ENCODE measurements around the gene DCP2. TPM values are rescaled to one million over a fixed set of nuclear protein-coding genes. Genes with fewer than 3 reads are reported as not detected.

DCP2 gene
- total and polyA plus RNA-seq, 10 of the 15 experiments (the other 5 are each of a cell fraction or from before 2014, with no cell fraction given): 23.4 to 81.6 (median 47.4) TPM

GRCh38 chr5:112973036-112973435, 3.6 kb upstream of the DCP2 start (continued):
- TF ChIP-seq JUND (IDR thresholded peaks at IDR 0.05; ENCODE audit: low read depth, low read length) (no peak), TCF7 (IDR thresholded peaks at IDR 0.05; ENCODE audit: borderline replicate concordance) (no peak), SP1 (IDR thresholded peaks at IDR 0.05; ENCODE audit: low read depth, low read length) (no peak), POLR2AphosphoS5 (IDR thresholded peaks at IDR 0.05; ENCODE audit: low read length) (no peak)
- TF ChIP-seq, protein P1, sequence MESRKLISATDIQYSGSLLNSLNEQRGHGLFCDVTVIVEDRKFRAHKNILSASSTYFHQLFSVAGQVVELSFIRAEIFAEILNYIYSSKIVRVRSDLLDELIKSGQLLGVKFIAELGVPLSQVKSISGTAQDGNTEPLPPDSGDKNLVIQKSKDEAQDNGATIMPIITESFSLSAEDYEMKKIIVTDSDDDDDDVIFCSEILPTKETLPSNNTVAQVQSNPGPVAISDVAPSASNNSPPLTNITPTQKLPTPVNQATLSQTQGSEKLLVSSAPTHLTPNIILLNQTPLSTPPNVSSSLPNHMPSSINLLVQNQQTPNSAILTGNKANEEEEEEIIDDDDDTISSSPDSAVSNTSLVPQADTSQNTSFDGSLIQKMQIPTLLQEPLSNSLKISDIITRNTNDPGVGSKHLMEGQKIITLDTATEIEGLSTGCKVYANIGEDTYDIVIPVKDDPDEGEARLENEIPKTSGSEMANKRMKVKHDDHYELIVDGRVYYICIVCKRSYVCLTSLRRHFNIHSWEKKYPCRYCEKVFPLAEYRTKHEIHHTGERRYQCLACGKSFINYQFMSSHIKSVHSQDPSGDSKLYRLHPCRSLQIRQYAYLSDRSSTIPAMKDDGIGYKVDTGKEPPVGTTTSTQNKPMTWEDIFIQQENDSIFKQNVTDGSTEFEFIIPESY (IDR thresholded peaks at IDR 0.05): no peak
- TF ChIP-seq, protein P2, sequence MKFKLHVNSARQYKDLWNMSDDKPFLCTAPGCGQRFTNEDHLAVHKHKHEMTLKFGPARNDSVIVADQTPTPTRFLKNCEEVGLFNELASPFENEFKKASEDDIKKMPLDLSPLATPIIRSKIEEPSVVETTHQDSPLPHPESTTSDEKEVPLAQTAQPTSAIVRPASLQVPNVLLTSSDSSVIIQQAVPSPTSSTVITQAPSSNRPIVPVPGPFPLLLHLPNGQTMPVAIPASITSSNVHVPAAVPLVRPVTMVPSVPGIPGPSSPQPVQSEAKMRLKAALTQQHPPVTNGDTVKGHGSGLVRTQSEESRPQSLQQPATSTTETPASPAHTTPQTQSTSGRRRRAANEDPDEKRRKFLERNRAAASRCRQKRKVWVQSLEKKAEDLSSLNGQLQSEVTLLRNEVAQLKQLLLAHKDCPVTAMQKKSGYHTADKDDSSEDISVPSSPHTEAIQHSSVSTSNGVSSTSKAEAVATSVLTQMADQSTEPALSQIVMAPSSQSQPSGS (IDR thresholded peaks at IDR 0.05; ENCODE audit: low read length): no peak

GRCh38 chr5:112973904-112974303, 2.7 kb upstream of the DCP2 start:
- SMC1A ChIA-PET (ENCODE audit: uncharacterized antibody, unreplicated experiment): interaction anchor here (0.7 to 3.9 kb wide), 2 partner anchors 9 to 52 kb away, joined by 6 to 33 read pairs; partner anchors contain the start of gene REEP5
- Histone ChIP-seq H2AFZ (ENCODE audit: control insufficient read depth, low read depth, low read length) (no peak overlapping the region), H3K79me2 (ENCODE audit: control insufficient read depth, insufficient read depth, low read length) (peaks cover 24% of the 10 kb centered on the region), H3K36me3 (ENCODE audit: control insufficient read depth in 2 of 2, insufficient read depth in 2 of 2, low read length in 1 of 2) (no peaks in the 10 kb centered on the region), H3K27ac (ENCODE audit: control insufficient read depth, insufficient read depth) (no peak overlapping the region), H3K4me2 (ENCODE audit: control insufficient read depth, insufficient read depth) (no peak overlapping the region), H3K4me3 (no peak overlapping the region), H3K27me3 (replicated peaks in 1 of 2; ENCODE audit: control insufficient read depth in 2 of 2, insufficient read depth in 2 of 2, low read length in 1 of 2) (no peaks in the 10 kb centered on the region), H3K4me1 (ENCODE audit: control insufficient read depth, insufficient read depth, low read length) (peaks cover 24% of the 10 kb centered on the region), H3K9me3 (replicated peaks; ENCODE audit: control insufficient read depth, insufficient read depth, low read length) (no peaks in the 10 kb centered on the region; the same call in 2 of the 3 replicates), H3K9ac (ENCODE audit: control insufficient read depth, insufficient read depth, low read length) (no peak overlapping the region), H4K20me1 (ENCODE audit: control insufficient read depth, insufficient read depth) (no peaks in the 10 kb centered on the region)
- WGBS (ENCODE audit: insufficient coverage, insufficient replicate concordance, low lambda C conversion rate, missing lambda C conversion rate): 100% methylated on average over 1 of the region's 1 CpG
- POLR2A ChIA-PET: interaction anchor here (0.6 to 1.8 kb wide), 5 partner anchors 10 to 54 kb away, joined by 3 to 4 read pairs (median 3); no protein-coding TSS in a partner anchor
- CTCF ChIA-PET: interaction anchor here (1.5 to 2.9 kb wide), 3 partner anchors 10 to 51 kb away, joined by 5 to 11 read pairs (median 8); partner anchors contain the start of gene REEP5
- ATAC-seq: no peak
- intact Hi-C loops (cut with micrococcal nuclease; ENCODE audit: unreplicated experiment): no loop called here
- RAD21 ChIA-PET (ENCODE audit: unreplicated experiment): interaction anchor here (1.3 kb wide), 1 partner anchor 22 kb away, joined by 3 read pairs; no protein-coding TSS in a partner anchor
- no peak for DNase-seq (ENCODE audit: low read depth, low spot score)
- no peak for FAIRE-seq
- no TSS peak for BruUV-seq (replicated peaks)
- in situ Hi-C loops (cut with MboI): loop anchor here (25.0 kb wide), 1 partner anchor 1462 kb away; the partner anchor contains the start of gene STARD4
- no peak for TF ChIP-seq SIN3A (IDR thresholded peaks at IDR 0.05; ENCODE audit: low read depth, low read length)
- TF ChIP-seq NFXL1 (IDR thresholded peaks at IDR 0.05; ENCODE audit: borderline replicate concordance): no peak
- TF ChIP-seq KAT2A (conservative IDR thresholded peaks at IDR 0.05; ENCODE audit: control insufficient read depth, low read depth, low read length): no peak
- TF ChIP-seq ZNF24 (IDR thresholded peaks at IDR 0.05): no peak
- no peak for TF ChIP-seq LARP7 (IDR thresholded peaks at IDR 0.05)
- no peak for TF ChIP-seq ZNF207 (IDR thresholded peaks at IDR 0.05; ENCODE audit: borderline replicate concordance)
- no peak for TF ChIP-seq MEF2B (IDR thresholded peaks at IDR 0.05; ENCODE audit: partially characterized antibody, poor library complexity, severe bottlenecking)
- no peak for TF ChIP-seq E2F8 (IDR thresholded peaks at IDR 0.05; ENCODE audit: low read depth, partially characterized antibody)
- TF ChIP-seq CTCF (IDR thresholded peaks at IDR 0.05 in 2 of 3, conservative IDR thresholded peaks at IDR 0.05 in 1 of 3; ENCODE audit: control insufficient read depth in 2 of 3, extremely low read depth in 1 of 3, insufficient read depth in 1 of 3, low read depth in 3 of 3, low read length in 3 of 3): no peak
